RWPE2 (cell line): Measurements from ENCODE around the gene RPS6KL1.
A peak's percentile ranks its signal among the peaks of the same experiment; 100 is the strongest.

ENCODE experiments used
- ATAC-seq: fragments of 200-7000 bp; cut with Tn5 transposase; 3 replicates; pipeline ENCODE4 v1.9.1; 2021; ENCODE audit warnings: low read depth
- DNase-seq: peaks from one replicate; pipeline ENCODE4 v3.0.0-alpha.2; 2020; ENCODE audit warnings: low spot score
- H3K27ac ChIP-seq: fragments of 450-650 bp; 2 replicates; pipeline ENCODE4 v1.5.1; 2017; ENCODE audit warnings: mild to moderate bottlenecking; ENCODE audit not compliant: poor library complexity, severe bottlenecking
- H3K27me3 ChIP-seq: fragments of 250-450 bp; sonication (Bioruptor Pico); 2 replicates; pipeline ENCODE4 v1.5.1; 2021; ENCODE audit warnings: mild to moderate bottlenecking, moderate library complexity; ENCODE audit not compliant: insufficient read depth, poor library complexity, severe bottlenecking
- H3K36me3 ChIP-seq: fragments of 250-450 bp; sonication (Bioruptor Pico); 2 replicates; pipeline ENCODE4 v1.5.1; 2020; ENCODE audit warnings: low read depth, mild to moderate bottlenecking, moderate library complexity
- H3K4me1 ChIP-seq: fragments of 250-450 bp; sonication (Bioruptor Pico); 2 replicates; pipeline ENCODE4 v1.5.1; 2021; ENCODE audit warnings: mild to moderate bottlenecking, moderate library complexity; ENCODE audit not compliant: insufficient read depth, poor library complexity, severe bottlenecking
- H3K4me3 ChIP-seq: fragments of 250-450 bp; sonication (Bioruptor Pico); 2 replicates; pipeline ENCODE4 v1.5.1; 2021; ENCODE audit warnings: mild to moderate bottlenecking, moderate library complexity; ENCODE audit not compliant: severe bottlenecking
- H3K9me3 ChIP-seq: fragments of 250-450 bp; sonication (Bioruptor Pico); 2 replicates; pipeline ENCODE4 v1.5.1; 2021; ENCODE audit warnings: mild to moderate bottlenecking, moderate library complexity; ENCODE audit not compliant: severe bottlenecking
- TF ChIP-seq, protein P1 (sequence below): fragments of 450-650 bp; IDR thresholded peaks from one replicate; pipeline ENCODE4 v1.5.1; 2017; ENCODE audit warnings: mild to moderate bottlenecking, moderate library complexity; ENCODE audit not compliant: poor library complexity, severe bottlenecking

The RPS6KL1 gene

DNA sequence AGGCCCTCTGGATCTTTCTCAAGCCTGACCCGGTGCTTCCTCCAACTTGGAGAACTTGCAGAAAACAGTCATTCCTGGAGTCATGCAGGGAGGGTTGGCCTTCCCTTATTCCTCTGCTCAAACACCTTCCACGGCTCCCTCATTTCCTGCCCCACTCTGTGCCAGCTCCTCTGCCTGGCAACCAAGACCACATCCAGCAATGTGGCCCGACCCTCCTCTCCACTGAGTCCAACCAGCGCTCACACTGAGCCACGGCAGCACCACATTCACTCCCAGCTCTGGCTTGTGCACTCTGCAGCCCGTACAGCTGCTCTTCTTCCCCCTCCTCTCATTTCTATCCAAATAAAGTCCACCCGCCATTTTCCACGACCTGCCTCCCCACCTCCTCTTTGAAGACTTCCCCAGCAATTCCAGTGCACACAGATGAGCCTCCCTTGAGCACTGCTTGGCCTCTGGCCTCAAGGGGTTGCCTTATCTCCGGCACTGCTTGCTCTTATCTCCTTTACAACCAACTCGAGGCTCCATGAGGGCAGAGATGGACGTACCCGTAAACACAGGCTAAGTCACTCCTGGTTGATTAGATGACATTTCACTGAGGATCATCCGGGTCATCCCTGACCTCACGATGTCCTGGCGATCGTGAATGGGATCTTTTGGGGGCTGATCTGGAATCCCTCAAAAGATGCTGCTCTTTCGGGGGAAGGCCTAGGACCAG is 27.0 kb upstream of the RPS6KL1 start:
- TF ChIP-seq, protein P1, sequence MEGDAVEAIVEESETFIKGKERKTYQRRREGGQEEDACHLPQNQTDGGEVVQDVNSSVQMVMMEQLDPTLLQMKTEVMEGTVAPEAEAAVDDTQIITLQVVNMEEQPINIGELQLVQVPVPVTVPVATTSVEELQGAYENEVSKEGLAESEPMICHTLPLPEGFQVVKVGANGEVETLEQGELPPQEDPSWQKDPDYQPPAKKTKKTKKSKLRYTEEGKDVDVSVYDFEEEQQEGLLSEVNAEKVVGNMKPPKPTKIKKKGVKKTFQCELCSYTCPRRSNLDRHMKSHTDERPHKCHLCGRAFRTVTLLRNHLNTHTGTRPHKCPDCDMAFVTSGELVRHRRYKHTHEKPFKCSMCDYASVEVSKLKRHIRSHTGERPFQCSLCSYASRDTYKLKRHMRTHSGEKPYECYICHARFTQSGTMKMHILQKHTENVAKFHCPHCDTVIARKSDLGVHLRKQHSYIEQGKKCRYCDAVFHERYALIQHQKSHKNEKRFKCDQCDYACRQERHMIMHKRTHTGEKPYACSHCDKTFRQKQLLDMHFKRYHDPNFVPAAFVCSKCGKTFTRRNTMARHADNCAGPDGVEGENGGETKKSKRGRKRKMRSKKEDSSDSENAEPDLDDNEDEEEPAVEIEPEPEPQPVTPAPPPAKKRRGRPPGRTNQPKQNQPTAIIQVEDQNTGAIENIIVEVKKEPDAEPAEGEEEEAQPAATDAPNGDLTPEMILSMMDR = no peak
- H3K36me3 ChIP-seq = peaks cover 82% of the 10 kb centered on the region
- no peak for DNase-seq

DNA sequence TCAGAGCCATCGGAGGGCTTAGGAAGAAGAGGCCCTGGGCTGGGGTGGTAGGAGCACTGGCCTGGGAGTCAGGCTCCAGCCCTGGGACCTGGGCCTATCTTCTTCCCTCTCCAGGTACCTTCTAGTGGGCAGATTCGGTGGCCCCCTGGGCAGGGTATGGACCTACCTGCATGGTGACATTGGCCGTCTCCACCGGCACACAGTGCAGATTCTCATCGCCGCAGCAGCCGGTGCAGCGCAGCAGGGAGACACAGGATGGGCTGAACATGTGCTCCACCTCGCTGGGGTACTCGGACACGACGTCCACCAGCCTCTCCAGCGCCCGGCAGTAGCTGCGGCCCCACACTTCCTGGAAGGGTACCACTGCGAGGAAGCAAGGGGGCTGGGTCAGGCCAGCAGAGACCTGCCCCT is 26.1 kb upstream of the RPS6KL1 start:
- Histone ChIP-seq H3K27ac (no peak overlapping the region), H3K4me3 (no peak overlapping the region), H3K4me1 (peaks cover 13% of the 10 kb centered on the region), H3K27me3 (no peaks in the 10 kb centered on the region), H3K36me3 (peaks cover 90% of the 10 kb centered on the region), H3K9me3 (no peaks in the 10 kb centered on the region)
- TF ChIP-seq, protein P1 = no peak
- DNase-seq (peak; percentile 69), ATAC-seq (no peak)

More for the DNA sequence above, 27.0 kb upstream of the RPS6KL1 start:
- no peak for ATAC-seq
- Histone ChIP-seq H3K4me3 (no peak overlapping the region), H3K27me3 (no peaks in the 10 kb centered on the region), H3K4me1 (peaks cover 13% of the 10 kb centered on the region), H3K9me3 (no peaks in the 10 kb centered on the region), H3K27ac (no peak overlapping the region)

DNA sequence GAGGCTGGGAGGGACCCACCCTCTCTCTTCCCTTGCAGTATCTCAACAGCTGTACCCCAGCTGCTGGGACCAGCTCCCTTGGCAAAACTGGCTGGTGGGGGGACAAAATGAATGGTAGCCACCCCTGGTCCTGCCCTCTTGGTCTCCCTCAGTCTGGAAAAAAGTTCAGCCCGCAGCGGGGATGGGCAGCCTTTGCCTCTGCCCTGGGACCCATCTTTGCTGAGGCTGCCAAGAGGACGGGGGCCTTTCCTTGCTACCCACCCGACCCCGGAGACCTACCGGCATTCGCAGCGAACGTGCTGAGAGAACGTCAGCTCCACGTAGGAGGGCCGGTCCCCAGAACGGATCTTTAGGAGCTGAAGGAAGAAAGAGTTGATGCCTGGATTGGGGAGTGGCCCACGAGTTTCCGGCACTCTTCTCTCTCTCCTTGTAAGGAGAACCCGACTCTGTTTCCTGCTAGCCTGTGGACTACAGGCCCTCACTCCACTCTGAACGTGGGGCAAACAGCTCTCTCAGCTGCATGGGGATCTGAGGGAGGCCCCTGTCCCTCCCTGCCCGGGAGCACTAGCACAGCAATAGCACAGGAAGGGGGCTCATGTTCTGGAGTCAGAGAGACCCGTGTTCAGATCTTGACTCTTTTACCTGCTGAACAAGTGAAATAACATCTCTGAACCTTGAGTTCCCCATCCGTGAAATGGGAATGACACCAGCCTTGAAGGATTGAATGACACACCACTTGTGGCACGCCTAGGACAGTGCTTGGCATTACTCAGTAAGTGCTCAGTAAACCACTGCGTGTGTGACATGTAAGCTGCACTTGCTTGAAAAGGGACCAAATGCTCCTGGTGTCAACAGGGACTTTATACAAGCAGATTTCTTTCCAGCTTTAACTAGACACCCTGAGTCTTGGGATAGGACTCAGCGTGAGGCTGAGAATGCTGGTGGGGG is 25.4 kb upstream of the RPS6KL1 start:
- TF ChIP-seq, protein P1 = no peak
- DNase-seq (no peak), ATAC-seq (no peak)
- H3K36me3 ChIP-seq = peaks cover 92% of the 10 kb centered on the region
- H3K4me3 ChIP-seq = no peak overlapping the region
- H3K27ac ChIP-seq = no peak overlapping the region
- no peaks in the 10 kb centered on the region for H3K27me3 ChIP-seq
- peaks cover 10% of the 10 kb centered on the region for H3K4me1 ChIP-seq
- no peaks in the 10 kb centered on the region for H3K9me3 ChIP-seq

DNA sequence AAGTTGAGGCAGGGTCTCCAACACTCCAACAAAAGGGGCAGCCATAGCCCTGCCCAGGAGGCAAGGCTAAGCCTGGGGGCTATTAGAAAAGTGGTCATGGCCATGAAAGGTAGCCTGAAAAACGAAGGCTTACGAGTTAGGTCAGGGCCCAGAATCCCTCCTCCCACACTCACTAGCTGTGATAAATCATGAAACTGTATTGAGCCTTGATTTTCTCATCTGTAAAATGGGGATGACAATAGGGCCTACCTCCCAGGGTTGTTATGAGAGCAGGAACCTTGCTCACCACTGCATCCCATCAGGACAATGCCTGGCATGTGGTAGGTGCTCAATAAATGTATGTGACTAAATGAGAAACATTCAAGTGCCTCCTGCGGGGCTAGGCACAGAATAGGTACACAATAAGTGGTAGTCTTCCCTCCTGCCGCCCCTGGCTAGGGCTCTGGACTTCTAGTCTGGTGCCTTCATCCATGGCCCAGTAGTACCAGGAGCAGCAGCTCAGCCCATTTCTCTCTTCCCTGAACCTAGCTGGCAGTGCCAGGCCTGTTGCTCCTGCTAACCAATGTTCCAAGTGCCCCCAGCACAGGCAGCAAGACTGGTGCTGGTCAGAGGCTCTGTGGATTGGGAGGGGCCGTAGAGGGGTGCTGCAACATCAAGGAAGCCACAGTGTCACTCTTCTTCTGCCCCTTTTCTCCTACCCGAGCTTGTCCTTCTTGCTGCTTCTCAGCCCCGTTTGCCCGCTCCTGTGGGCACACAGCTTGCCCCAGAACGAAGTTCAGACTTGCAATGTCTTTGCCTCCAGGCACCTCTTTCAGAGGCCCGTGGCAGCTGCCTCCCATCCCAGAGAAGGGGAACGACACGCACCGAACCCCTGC is 24.5 kb upstream of the RPS6KL1 start:
- TF ChIP-seq, protein P1 = no peak
- H3K9me3 ChIP-seq = no peaks in the 10 kb centered on the region
- peaks cover 1% of the 10 kb centered on the region for H3K4me1 ChIP-seq
- no peak overlapping the region for H3K4me3 ChIP-seq
- DNase-seq = no peak
- no peaks in the 10 kb centered on the region for H3K27me3 ChIP-seq
- ATAC-seq = no peak
- H3K36me3 ChIP-seq = peaks cover 92% of the 10 kb centered on the region
- H3K27ac ChIP-seq = no peak overlapping the region
